HG02571 (cell line): ENCODE measurements around the gene HMG20B.

Experiments
- ATAC-seq: cut with Tn5 transposase; IDR thresholded peaks from one replicate; pipeline ENCODE4 v1.9.1; 2021; ENCODE audit warnings: mild to moderate bottlenecking, moderate library complexity; ENCODE audit not compliant: unreplicated experiment

HMG20B gene

DNA sequence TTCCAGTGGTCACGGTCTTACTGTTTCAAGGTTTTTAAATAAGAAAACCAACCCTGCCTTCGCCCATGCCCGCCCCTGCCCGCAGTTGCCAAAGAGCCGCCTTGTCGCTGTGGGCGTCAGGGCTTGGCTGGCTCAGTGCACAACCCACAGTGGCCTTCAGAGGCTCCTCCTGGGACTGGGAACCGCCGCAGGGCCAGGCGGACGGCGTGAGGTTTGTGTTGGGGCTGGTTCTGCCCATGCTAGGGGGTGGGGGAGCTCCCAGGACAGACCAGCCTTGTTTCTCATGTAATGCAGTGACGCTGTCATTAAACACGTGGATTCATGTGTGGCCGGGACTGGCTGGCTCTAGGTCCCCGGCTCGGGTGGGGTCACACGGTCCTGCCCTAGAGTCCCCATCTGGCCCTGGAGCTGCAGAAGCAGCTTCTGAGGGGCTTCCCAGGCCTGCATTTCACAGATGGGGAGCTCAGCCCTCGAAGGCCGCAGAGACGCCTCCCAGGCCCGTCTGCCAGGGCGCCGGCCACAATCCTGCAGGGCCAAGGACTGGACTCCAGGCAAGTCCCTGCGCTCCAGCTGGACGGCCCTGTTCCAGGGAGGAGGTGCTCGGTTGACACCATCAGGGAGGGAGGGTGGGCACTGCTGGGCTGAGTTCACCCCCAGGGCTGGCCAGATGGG lies 36.2 kb upstream of the HMG20B start:
- no peak for ATAC-seq

DNA sequence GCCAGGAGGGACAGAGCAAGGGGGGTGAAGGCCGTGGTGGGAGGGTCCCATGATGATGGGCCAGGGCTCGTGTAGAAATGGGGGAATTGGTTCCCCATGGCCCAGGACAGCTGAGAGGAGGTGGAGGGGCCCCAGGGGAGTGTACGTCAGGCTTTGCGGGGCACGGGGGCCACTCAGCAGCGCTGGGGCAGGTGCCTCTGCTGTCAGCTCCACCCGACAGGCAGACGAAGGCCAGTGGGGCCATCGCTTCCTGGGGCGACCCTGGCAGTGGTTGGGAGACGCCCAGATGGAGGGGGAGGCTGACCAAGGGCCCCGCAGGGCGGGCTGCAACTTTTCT lies 35.7 kb upstream of the HMG20B start:
- no peak for ATAC-seq

DNA sequence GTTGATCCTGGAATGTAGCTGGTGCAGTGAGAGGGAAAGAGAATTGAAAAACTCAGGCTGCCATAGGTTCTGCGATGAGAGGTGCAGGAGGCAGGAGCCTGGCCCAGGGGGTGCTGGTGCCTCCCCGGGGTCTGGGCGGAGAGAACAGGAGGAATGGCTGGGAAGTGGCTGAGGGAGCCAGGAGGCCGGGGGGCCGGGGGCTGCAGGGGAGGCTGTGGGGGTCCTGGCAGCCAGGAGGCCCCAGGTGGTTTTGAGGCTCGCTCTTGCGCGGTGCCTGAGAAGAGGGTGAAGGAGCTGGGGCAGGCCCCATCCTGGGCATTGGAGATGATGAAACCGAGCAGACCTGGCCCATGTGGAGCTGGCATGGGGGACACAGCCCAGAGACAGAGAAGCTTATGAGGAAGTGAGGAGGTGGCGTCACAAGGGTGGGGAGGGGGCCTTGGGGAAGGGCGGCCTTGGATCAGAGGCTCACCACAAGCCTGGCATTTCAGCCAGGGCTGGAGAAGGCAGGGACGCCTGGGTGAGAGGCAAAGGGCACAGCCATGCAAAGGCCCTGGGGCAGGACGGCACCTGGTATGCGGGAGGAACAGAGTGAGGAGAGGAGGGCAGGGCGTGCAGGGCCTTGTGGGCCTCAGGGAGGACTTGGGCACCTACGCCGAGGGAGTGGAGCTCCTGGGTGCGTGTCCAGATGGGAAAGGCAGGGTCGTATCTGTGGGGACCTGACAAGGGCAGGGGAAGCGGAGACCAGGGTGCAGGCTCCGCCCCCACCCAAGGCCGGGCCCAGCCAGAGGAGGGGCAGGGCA lies 35.1 kb upstream of the HMG20B start:
- no peak for ATAC-seq

DNA sequence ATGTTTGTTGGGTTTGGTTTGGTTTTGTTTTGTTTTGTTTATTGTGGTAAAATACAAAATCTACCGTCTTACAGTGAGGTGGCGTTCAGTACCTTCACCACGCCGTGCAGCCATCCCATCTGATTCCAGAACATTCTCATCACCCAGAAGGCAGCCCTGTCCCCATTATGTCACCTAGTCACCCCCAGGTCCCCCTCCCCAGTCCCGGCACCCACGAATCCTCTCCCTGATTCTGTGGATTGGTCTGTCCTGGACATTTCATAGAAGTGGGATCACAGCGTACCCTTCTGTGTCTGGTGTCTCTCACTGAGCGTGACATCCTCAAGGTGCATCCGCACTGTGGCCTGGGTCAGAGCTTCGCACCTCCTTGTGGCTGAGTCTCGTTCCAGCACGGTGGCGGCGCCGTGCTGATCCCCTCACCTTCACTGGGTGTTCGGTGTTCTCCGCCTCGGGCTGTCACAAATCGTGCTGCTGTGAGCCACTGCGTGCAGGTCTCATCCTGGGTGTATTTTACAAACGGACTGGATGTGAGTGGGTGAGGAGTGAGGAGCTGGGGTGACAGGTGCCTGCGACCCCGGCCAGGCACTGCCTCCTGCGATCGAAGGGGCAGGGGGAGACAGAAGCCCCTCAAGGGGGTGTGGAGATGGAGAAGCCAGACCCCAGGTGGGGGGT lies 34.4 kb upstream of the HMG20B start:
- no peak for ATAC-seq

DNA sequence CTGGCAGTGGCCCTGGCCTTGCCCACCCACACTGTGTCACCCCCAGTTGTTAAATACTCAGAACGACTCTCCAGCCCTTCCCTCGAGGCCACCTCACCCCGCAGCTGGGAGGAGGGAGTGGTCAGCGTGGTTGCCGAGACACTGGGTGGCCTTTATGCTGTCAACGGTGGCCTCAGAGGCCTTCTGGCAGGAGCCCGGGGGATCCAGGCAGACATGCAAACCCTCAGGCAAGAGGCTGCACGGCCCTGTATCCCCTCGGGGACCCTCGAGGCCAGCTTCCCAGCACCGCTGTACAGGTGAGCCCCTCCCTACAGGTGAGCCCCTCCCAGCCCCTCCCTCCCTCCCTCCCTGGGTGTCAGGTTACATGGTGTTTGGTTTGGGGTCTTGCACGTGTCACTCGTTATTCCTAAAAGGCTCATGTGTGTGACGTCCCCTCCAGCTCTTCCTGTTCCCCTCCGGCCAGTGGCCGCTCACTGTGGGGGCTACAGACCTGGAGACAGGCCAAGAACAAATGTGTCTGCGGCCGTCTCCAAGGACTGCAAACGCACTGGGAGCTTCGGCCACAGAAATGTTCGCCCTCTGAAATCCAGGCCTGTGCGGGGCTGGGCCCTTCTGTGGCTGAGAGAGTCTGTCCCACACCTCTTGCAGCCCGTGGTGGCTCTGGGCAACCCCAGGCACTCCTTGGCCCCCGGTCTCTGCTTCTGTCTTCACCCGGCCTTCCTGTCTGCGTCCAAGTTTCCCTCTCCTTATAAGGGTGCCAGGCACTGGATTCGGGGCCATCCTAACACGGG lies 33.6 kb upstream of the HMG20B start, which contains the start of gene TEKTIP1:
TEKTIP1 (plus strand) TSS at position 210 of the 791 bp plus-strand sequence; CDS start at position 214, 4 bp downstream.
- ATAC-seq = no peak

DNA sequence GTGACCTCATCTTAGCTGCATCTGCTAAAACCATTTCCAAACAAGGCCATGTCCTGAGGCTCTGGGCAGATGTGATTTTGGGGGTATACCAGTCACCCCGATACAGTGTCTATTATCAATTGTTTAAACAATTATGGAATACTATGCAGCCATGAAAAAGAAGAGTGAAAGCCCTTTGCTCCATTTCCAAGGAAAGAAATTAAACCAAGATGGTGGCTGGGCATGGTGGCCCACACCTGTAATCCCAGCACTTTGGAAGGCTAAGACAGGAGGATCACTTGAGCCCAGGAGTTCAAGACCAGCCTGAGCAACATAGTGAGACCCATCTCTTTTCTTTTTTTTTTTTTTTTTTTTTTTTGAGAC lies 33.0 kb upstream of the HMG20B start:
- ATAC-seq = no peak

DNA sequence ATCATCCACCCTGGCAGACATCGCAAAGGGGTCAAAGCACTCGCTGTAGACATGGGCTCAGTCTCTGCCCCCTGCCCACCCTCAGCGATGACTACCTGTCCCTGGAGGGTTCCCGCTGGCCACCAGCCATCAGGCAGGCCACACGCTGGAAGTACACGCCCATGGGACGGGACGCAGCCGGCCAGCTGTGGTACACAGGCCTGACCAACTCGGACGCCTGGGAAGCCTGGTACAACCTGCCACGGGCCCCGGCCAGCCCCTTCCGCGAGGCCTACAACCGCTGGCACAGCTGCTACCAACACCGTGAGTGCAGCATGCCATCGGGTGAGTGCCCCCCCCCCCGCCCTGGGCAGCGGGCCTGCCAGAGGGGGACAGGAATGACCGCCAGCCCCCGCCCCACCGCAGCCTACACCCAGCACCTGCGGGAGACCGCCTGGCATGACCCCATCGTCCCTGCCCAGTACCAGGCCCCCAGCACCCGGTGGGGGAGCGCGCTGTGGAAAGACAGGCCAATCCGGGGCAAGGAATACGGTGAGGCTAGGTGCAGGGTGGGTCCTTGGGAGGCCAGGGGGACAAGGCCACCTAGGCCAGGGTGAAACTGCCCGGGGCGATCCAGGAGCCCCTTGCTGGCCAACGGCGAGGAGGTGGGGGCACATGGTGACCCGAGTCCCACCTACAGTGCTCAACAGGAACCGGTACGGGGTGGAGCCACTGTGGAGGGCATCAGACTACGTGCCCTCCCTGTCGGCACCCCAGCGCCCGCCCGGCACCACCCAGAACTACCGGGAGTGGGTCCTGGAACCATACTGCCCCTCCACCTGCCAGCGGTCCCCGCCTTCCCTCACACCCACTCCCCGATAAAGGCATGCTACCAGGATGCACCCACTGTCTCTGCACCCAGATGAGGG lies 29.3 kb upstream of the HMG20B start:
- no peak for ATAC-seq

DNA sequence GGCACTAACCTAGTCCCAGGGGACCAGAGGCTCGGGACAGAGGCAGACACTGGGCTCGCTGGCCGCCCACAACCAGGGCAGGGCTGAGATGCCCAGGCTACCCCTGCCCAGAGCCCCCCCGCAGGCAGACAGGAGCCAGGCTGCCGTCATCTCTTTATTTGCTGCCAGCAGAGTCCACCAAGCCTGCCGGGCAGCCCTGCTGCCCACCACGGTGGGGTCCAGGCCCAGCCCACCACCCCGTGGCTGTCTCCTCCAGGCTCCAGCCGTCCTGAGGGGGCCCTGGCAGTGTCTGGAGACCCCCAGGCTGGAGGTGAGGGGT lies 28.7 kb upstream of the HMG20B start:
- ATAC-seq = no peak

DNA sequence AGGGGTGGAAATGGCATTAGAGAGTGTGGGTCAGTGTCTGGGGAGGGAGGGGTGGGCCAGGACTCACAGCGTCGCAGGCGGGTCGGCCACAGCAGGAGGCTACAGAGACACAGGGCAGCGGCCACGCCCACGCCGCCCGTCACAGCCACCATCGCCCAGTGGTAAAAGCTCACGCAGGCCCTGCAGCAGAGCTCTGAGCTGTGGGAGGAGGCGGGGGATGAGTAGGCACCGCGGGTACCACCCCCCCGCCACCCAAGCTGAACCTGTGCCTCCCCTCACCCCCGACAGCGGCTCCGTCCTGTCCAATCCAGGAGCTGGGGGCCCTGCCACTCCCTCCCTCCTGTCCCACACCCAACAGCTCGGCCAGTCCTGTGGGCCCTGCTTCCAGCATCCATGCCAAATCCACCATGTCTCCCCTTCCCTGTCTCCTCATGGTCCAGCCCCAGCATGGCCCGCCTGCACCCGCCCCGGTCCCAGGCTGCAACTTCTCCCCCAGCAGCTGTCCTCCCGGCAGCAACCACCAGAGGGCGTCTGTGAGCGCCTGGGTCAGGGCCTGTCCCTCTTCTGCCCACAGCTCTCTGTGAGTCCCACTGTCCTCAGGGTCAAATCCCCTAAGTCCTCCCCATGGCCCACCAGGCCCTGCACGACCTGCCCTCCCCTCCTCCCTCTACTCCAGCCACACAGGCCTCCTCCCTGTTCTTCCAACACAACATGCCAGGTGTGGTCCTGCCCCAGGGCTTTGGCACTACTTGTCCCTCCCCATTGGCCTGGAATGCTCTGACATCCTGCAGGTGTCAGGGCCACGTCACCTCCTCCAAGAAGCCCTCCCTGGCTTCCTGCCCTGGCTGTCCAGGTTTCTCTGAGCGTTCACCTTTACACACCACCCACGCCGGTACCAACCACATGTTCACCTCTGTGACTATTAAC lies 27.7 kb upstream of the HMG20B start:
- ATAC-seq = no peak

DNA sequence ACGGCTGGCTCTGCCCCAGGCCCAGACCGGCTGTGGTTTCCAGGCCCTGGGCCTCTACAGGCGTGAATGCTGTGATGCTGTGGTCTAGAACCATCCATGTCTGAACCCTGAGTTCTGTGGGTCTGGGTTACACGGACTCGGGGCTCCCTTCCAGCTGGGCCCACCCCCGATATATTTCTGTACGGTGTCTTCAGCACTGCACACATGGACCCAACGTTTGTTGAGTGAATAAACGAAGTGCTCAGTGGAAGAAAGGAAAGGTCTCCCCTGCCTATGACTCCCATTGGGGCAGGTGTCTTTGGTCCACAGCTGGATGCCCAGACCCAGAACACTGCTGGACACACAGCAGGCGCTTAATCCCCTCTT lies 27.1 kb upstream of the HMG20B start:
- ATAC-seq = no peak

DNA sequence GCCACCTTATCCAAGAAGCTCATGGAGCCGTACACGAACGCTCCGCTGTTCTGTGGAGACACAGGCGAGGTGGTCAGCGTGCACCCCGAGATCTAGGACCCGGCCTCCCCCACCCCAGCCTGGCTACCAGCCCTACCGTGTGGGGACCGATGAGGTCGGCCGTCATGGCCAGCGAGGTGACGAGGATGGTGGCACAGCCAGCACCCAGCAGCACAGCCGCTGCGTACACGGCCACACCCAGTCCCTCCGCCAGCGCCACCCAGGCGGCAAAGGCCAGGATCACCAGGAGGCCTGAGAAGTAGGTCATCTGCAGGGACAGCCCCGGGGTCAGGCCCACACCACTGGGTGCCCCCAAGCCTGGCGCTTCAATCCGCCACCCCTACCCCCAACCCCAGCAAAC lies 26.6 kb upstream of the HMG20B start:
- ATAC-seq = no peak

DNA sequence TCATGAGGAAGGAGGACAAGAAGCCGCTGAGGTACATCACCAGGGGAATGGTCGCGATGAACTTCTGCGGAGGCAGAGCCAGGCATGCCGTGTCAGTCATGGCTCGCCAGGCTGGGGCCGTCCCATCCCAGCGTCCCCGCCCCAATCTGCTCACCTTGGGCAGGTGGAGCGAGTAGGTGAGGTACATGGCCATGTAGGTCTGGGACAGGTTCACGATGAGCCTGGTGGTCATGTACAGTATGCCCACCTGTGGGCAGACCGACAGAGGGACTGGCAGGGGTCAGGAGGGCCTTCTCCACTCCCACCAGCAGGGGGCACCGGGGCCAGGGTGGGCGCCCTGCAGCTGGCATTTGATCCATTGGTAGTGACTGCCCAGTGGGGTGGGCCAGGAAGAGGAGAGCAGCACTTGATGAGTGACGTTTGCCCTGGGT lies 25.4 kb upstream of the HMG20B start:
- no peak for ATAC-seq

DNA sequence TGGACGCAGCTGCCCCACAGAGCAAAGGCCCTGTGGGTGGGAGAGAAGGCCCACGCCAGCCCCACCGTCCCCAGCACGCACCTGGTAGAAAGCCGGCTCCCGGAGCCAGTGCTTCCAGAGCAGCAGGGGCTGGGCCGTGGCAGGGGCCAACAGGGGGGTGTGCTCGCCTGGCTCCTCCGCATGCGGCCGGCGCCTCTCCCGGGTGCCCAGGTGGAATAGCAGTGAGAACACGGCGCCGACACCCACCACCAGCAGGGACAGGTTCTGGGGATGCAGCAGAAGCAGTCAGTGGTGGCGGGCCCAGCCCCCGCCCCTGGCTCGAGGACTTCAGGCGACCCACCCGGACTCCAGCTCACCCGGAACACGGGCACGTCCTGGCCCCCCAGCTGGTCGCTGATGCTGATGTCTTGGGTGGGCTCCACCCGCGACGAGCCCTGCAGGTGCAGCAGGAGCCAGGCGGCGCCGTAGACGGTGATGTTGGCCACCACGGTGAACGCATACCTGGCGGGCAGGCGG lies 24.9 kb upstream of the HMG20B start:
- ATAC-seq = no peak

DNA sequence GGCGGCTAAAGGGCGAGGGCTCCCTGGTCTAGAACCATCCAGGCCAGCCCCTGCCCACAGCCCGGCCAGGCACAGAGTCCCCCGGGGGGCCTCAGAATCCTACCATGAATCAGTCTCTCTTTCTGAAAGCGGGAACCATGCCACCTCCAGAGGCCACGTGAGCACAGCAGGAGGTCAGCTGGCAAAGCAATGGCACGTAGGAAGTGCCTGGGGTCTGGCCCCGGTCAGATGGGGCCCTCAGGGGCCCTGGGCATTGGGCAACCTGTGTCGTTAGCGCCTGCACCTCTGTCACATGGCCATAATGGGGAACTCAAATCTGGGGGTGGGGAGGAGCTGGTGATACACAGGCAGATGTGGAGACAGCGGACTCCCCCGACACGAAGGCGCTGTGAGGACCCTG lies 24.1 kb upstream of the HMG20B start:
- no peak for ATAC-seq

DNA sequence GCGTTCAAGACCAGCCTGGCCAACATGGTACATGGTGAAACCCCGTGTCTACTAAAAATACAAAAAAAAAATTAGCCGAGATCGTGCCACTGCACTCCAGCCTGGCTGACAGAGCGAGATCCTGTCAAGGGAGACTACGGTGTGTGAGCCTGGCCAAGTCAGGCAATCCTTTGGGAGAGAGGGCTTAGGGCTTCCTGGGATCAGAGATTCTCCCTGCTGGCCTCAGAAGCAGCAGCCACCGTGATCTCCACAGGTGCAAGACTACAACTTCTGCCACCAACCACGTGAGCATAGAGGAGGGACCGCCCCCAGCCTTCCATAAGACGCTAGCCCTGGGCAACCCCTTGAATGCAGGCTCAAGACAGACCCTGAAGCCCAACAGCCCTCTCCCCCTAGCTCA lies 22.9 kb upstream of the HMG20B start:
- no peak for ATAC-seq

DNA sequence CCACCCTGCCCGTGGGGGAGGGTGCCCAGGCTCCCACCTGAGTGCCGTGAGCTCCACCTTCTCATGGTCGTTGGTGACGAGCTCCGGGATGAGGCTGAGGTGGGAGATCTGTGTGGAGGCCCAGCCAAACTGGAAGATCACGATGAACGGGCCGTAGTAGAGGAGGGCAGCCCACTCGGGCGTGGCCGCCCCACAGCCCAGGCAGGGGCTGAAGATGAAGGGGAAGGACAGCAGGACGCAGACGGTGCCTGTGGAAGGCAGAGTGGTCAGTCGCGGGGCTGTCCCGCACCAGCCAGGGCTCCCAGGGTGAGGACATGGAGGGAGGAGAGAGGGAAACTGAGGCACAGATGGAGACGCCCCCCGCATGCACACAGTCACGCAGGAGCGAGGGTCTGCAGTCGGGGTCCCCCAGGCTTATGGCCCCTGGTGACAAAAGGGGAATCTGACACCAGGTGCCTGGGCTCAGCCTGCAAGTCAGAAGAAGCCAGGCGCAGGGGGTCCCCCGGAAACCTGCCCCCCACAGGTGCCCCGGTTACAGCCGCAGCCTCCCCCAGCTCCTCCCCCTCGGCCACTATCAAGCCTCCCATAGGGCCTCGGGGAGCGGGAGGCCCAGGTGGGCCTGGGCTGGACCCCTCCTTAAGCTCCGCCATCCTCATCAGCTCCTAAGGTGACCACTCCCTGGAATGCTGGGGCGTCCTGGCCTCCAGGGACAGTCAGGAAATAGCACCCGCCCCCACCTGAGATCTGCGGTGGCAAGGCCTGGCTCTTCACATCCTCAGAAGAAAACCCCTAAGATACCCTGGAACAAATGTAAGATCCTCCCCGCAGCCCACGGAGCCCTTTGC lies 21.6 kb upstream of the HMG20B start:
- no peak for ATAC-seq

DNA sequence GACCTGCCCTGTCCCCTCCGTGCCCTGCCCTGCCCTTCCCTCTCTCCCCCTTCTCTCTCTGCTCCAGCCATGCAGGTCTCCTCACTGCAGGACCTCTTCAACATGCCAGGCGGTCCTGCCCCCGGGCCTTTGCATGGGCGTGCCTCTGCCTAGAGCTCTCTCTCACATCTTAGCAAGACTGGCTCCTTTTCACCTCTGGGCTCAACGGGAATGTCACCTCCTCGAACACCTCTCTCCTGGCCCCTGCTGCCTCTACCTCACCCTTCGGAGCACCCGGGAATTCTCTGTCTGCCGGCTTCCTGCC lies 21.0 kb upstream of the HMG20B start:
- no peak for ATAC-seq

DNA sequence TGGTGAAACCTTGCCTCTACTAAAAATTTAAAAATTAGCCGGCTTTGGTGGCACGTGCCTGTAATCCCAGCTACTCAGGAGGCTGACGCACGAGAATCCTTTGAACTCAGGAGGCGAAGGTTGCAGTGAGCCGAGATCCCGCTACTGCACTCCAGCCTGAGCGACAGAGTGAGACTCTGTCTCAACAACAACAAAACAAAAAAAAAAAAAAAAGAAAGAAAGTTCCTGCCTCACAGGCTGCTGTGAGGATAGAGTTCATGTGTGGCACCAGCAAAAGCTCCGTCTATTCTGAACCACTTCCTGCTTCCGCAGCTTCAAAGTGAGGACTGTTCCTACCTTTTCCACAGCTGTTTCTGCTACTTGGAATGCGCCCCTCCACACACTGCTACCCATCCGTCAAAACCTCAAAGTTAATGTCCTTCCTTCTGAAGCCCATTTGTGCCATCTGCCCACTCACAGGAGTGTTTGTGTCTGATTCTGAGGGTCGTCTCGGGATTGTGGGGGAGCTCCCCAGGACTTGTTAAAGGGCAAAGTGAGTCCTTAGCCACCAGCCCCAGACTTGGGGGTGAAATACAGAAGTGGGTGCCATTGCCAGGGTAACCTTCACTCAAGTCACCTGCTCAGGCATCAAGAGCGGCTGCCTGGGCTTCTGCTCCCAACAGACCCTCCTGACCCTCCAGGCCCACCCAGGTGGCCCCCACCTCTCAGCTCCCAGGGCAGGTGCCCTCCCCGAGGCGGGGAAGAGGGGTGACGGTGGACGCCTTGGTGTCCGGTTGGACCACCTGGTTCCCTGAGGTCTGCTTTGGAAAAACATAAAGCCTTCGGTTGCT lies 18.3 kb upstream of the HMG20B start:
- no peak for ATAC-seq
